ENCODE measurements around the gene FADS1. TPM values are rescaled to one million over a fixed set of nuclear protein-coding genes. Genes with fewer than 3 reads are reported as not detected.

Gene FADS1
- total RNA-seq, 6 experiments from 2014 or later, result 25.9 to 39.1 (median 36.4) TPM

GRCh38 chr11:61756452-61757212 is 60.2 kb downstream of the FADS1 start:
- Mint-ChIP-seq H3K27me3 (ENCODE audit: insufficient read depth) (peaks cover 9% of the 10 kb centered on the region), H3K27ac (peak overlapping the region; percentile 29; the same call in 1 of the 2 replicates), H3K4me1 (ENCODE audit: low read depth) (peaks cover 13% of the 10 kb centered on the region), H3K9me3 (no peaks in the 10 kb centered on the region), H3K36me3 (ENCODE audit: low read depth) (no peaks in the 10 kb centered on the region), H3K4me3 (no peak overlapping the region)
- no peak for TF ChIP-seq CTCF (IDR thresholded peaks at IDR 0.05)
- no peak for DNase-seq

DNA sequence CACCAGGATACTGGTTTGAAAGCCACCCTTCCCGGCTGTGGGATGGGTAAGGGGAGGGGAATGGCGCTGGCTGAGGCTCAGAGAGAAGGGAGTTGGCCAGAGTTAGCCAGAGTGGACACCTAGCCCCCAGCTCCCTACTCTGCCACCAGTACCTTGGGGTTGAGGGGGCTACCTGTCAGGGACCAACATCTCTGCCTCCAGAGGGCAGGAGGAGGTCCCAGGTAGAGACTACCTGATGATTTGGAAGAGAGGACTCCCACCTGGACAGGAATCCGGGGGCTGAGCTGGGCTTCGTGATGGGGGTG is 60.7 kb downstream of the FADS1 start:
- Mint-ChIP-seq H3K27ac (no peak overlapping the region), H3K27me3 (ENCODE audit: insufficient read depth) (peaks cover 9% of the 10 kb centered on the region), H3K9me3 (no peaks in the 10 kb centered on the region), H3K4me1 (ENCODE audit: low read depth) (peaks cover 13% of the 10 kb centered on the region), H3K4me3 (no peak overlapping the region), H3K36me3 (ENCODE audit: low read depth) (no peaks in the 10 kb centered on the region)
- TF ChIP-seq CTCF (IDR thresholded peaks at IDR 0.05), result no peak
- DNase-seq, result no peak

GRCh38 chr11:61754534-61755482 is 62.0 kb downstream of the FADS1 start:
- Mint-ChIP-seq H3K27ac (no peak overlapping the region), H3K9me3 (no peaks in the 10 kb centered on the region), H3K4me1 (ENCODE audit: low read depth) (peaks cover 13% of the 10 kb centered on the region), H3K36me3 (ENCODE audit: low read depth) (no peaks in the 10 kb centered on the region), H3K4me3 (no peak overlapping the region), H3K27me3 (ENCODE audit: insufficient read depth) (peaks cover 4% of the 10 kb centered on the region)
- DNase-seq, result no peak
- no peak for TF ChIP-seq CTCF (IDR thresholded peaks at IDR 0.05)

DNA sequence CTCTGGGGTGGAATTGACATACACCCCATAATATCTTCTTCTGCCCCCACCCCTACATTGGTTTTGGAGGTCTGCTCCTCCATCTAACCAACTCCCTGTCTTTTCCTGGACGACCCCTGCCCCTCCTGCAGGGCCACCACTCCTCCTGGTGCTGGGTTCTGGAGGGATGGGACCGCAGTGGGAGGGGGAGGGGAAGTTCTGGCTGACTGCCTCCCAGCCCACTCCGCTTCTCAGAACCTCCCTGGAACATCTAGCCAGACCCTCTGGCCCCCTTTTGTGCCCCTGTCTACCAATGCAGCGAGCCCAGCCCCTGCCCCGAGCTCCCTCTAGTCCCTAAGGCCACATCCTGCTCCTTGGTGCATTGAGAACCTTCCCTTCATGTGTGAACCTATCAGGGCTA is 63.1 kb downstream of the FADS1 start:
- Mint-ChIP-seq H3K27ac (no peak overlapping the region), H3K9me3 (no peaks in the 10 kb centered on the region), H3K4me3 (no peak overlapping the region), H3K36me3 (ENCODE audit: low read depth) (no peaks in the 10 kb centered on the region), H3K4me1 (ENCODE audit: low read depth) (peaks cover 13% of the 10 kb centered on the region), H3K27me3 (ENCODE audit: insufficient read depth) (peaks cover 4% of the 10 kb centered on the region)
- DNase-seq, result no peak
- no peak for TF ChIP-seq CTCF (IDR thresholded peaks at IDR 0.05)

GRCh38 chr11:61752925-61753521 is 63.8 kb downstream of the FADS1 start:
- peaks cover 4% of the 10 kb centered on the region for H3K27me3 Mint-ChIP-seq (ENCODE audit: insufficient read depth)
- peak overlapping the region; percentile 60; the same call in 1 of the 2 replicates for H3K4me3 Mint-ChIP-seq
- no peak for DNase-seq
- H3K36me3 Mint-ChIP-seq (ENCODE audit: low read depth), result no peaks in the 10 kb centered on the region
- no peaks in the 10 kb centered on the region for H3K9me3 Mint-ChIP-seq
- H3K4me1 Mint-ChIP-seq (ENCODE audit: low read depth), result peaks cover 13% of the 10 kb centered on the region
- H3K27ac Mint-ChIP-seq, result no peak overlapping the region
- TF ChIP-seq CTCF (IDR thresholded peaks at IDR 0.05), result no peak
